HCT116 (cell line): Measurements from ENCODE around the gene TBXAS1. TPM values are rescaled to one million over a fixed set of nuclear protein-coding genes. Genes with fewer than 3 reads are reported as not detected.

Source experiments
- ATAC-seq: fragments of 200-7000 bp; cut with Tn5 transposase; 2 replicates; pipeline ENCODE4 v1.9.1; 2020; ENCODE audit warnings: mild to moderate bottlenecking, moderate library complexity
- BruUV-seq: library from RNA; stranded (reverse); fragments of 400-500 nt; replicated peaks from 2 replicates; lab custom pipeline; 2021; lab: Mats Ljungman, UMichigan
- CTCF ChIA-PET: fragments of 300-600 bp; sonication (Branson Sonifier 250); formaldehyde crosslinking; loops from one replicate; lab custom pipeline; 2021; ENCODE audit warnings: antibody characterized with exemption; lab: Charles Lee
- POLR2A ChIA-PET: fragments of 300-600, 350-600 bp; sonication (Branson Sonifier 250); formaldehyde crosslinking; loops from one replicate; lab custom pipeline; 2021; ENCODE audit warnings: antibody characterized with exemption; lab: Charles Lee
- RAD21 ChIA-PET, 2 experiments: fragments of 300-600 bp; sonication (Branson Sonifier 250); formaldehyde crosslinking; loops; one replicate each; lab custom pipeline; 2023; ENCODE audit warnings: low total read pairs in 2 of 2; ENCODE audit not compliant: uncharacterized antibody in 2 of 2, unreplicated experiment in 2 of 2, low non-redundant PET in 1 of 2; lab: Charles Lee
- DNase-seq: peaks from one replicate; pipeline ENCODE4 v3.0.0-alpha.2; 2010; ENCODE audit warnings: low read depth, low spot score
- H2AFZ ChIP-seq: fragments of 200-600 bp; shearing (Covaris generic), sonication (generic); 2 replicates; pipeline ENCODE4 v1.6.1; 2017; ENCODE audit warnings: low read depth, mixed run types, mixed read lengths, antibody characterized with exemption, low read length; ENCODE audit not compliant: poor library complexity, severe bottlenecking
- H3K27ac ChIP-seq: 2 replicates; pipeline ENCODE4 v1.5.1; 2012; ENCODE audit warnings: low read depth, low read length
- H3K27me3 ChIP-seq: fragments of 200-600 bp; sonication (generic); 2 replicates; pipeline ENCODE4 v1.6.1; 2016; ENCODE audit warnings: mixed run types, low read length, mixed read lengths; ENCODE audit not compliant: insufficient read depth
- H3K36me3 ChIP-seq, 2 experiments: fragments of 200-500 bp in 1 of 2; fragments of 200-600 bp in 1 of 2; sonication (Bioruptor generic) in 1 of 2; sonication (generic) in 1 of 2; 2 replicates each; pipeline versions ENCODE4 v1.5.1 to v1.6.1; 2014 to 2016; ENCODE audit warnings: low read length in 2 of 2, inconsistent platforms in 1 of 2, mixed read lengths in 1 of 2, mixed run types in 1 of 2; ENCODE audit not compliant: insufficient read depth in 2 of 2, control insufficient read depth in 1 of 2
- H3K4me1 ChIP-seq, 2 experiments: fragments of 200-600 bp in 1 of 2; sonication (generic) in 1 of 2; 2 replicates each; pipeline versions ENCODE4 v1.5.1 to v1.6.1; 2012 to 2017; ENCODE audit warnings: low read length in 2 of 2, inconsistent platforms in 1 of 2, mild to moderate bottlenecking in 1 of 2, mixed read lengths in 1 of 2, mixed run types in 1 of 2, moderate library complexity in 1 of 2; ENCODE audit not compliant: insufficient read depth in 2 of 2, control insufficient read depth in 1 of 2
- H3K4me2 ChIP-seq: fragments of 200-600 bp; sonication (generic); 2 replicates; pipeline ENCODE4 v1.6.1; 2017; ENCODE audit warnings: mixed run types, low read length, mixed read lengths
- H3K4me3 ChIP-seq, 2 experiments: fragments of 200-600 bp in 1 of 2; sonication (generic) in 1 of 2; replicated peaks in 1 of 2; 2 replicates each; pipeline ENCODE4 v1.5.1; 2011 to 2016; ENCODE audit warnings: low read length in 2 of 2, control low read depth in 1 of 2, low read depth in 1 of 2, mild to moderate bottlenecking in 1 of 2, mixed read lengths in 1 of 2, mixed run types in 1 of 2
- H3K79me2 ChIP-seq: fragments of 200-600 bp; sonication (generic); 2 replicates; pipeline ENCODE4 v1.6.1; 2017; ENCODE audit warnings: mild to moderate bottlenecking, mixed run types, low read length, moderate library complexity, mixed read lengths; ENCODE audit not compliant: insufficient read depth
- H3K9ac ChIP-seq: fragments of 200-600 bp; sonication (generic); 2 replicates; pipeline ENCODE4 v1.6.1; 2016; ENCODE audit warnings: low read length, mixed read lengths
- H3K9me2 ChIP-seq: fragments of 200-600 bp; sonication (generic), shearing (Covaris generic); 2 replicates; pipeline ENCODE4 v1.6.1; 2017; ENCODE audit warnings: mixed run types, mild to moderate bottlenecking, moderate library complexity; ENCODE audit not compliant: insufficient read depth
- H3K9me3 ChIP-seq, 2 experiments: fragments of 200-500 bp in 1 of 2; fragments of 200-600 bp in 1 of 2; sonication (Bioruptor generic) in 1 of 2; sonication (generic) in 1 of 2; 2 replicates each; pipeline ENCODE4 v1.6.1; 2014 to 2017; ENCODE audit warnings: low read length in 2 of 2, mixed read lengths in 2 of 2, inconsistent platforms in 1 of 2, low read depth in 1 of 2, mild to moderate bottlenecking in 1 of 2, mixed run types in 1 of 2, moderate library complexity in 1 of 2; ENCODE audit not compliant: control insufficient read depth in 1 of 2, insufficient read depth in 1 of 2
- H4K20me1 ChIP-seq: fragments of 200-600 bp; sonication (generic), shearing (Covaris generic); 2 replicates; pipeline ENCODE4 v1.6.1; 2017; ENCODE audit warnings: mixed run types, mild to moderate bottlenecking, moderate library complexity; ENCODE audit not compliant: insufficient read depth
- CBX3 ChIP-seq: IDR thresholded peaks from 2 replicates; pipeline ENCODE4 v1.6.1; 2012; ENCODE audit warnings: low read depth
- EZH2phosphoT487 ChIP-seq: fragments of 200-600 bp; IDR thresholded peaks from 2 replicates; pipeline ENCODE4 v1.6.1; 2018; ENCODE audit warnings: antibody characterized with exemption, borderline replicate concordance
- FOSL1 ChIP-seq: IDR thresholded peaks from 2 replicates; pipeline ENCODE4 v1.6.1; 2012; ENCODE audit warnings: low read depth
- POLR2A ChIP-seq: IDR thresholded peaks from 2 replicates; pipeline ENCODE4 v1.7.0; 2011; ENCODE audit warnings: borderline replicate concordance; ENCODE audit not compliant: insufficient read depth, insufficient read length; ENCODE audit errors: extremely low read depth
- RAD21 ChIP-seq: IDR thresholded peaks from 2 replicates; pipeline ENCODE4 v1.6.1; 2012; ENCODE audit warnings: low read depth, mild to moderate bottlenecking
- SIN3A ChIP-seq: IDR thresholded peaks from 2 replicates; pipeline ENCODE4 v1.6.1; 2012; ENCODE audit warnings: low read depth
- TCF7L2 ChIP-seq: IDR thresholded peaks from 2 replicates; pipeline ENCODE4 v1.7.0; 2011; ENCODE audit warnings: borderline replicate concordance, inconsistent platforms; ENCODE audit not compliant: insufficient read depth, insufficient read length; ENCODE audit errors: extremely low read depth
- YY1 ChIP-seq: IDR thresholded peaks from 2 replicates; pipeline ENCODE4 v1.6.1; 2011; ENCODE audit warnings: low read length, low read depth, moderate library complexity, mild to moderate bottlenecking; ENCODE audit not compliant: insufficient replicate concordance; ENCODE audit errors: extremely low read depth
- ZNF274 ChIP-seq: fragments of 200-500 bp; sonication (Bioruptor generic); IDR thresholded peaks from 2 replicates; pipeline ENCODE4 v1.6.1; 2014; ENCODE audit warnings: mild to moderate bottlenecking, low read depth, low read length, inconsistent platforms
- intact Hi-C: fragments of 100-400 bp; cut with micrococcal nuclease; formaldehyde crosslinking; loops from 2 replicates; pipeline ENCODE4 v1.10.0; 2022
- total RNA-seq: library from RNA; stranded (reverse); gene quantifications from one replicate; pipeline ENCODE4 v1.2.1, GENCODE V29; 2021; ENCODE audit not compliant: unreplicated experiment
- TF ChIP-seq, protein P1 (sequence below), 3 experiments: fragments of 200-600 bp in 1 of 3; sonication (generic) in 1 of 3; IDR thresholded peaks in 2 of 3; conservative IDR thresholded peaks in 1 of 3; 2 replicates each; pipeline ENCODE4 v1.5.1; 2012 to 2017; ENCODE audit warnings: low read depth in 2 of 3, low read length in 2 of 3, antibody characterized with exemption in 1 of 3, borderline replicate concordance in 1 of 3, control low read depth in 1 of 3, mild to moderate bottlenecking in 1 of 3, mixed read lengths in 1 of 3, mixed run types in 1 of 3, moderate library complexity in 1 of 3; ENCODE audit not compliant: insufficient read depth in 1 of 3

The TBXAS1 gene
- total RNA-seq, 1 experiment from 2014 or later = 1.4 TPM

DNA sequence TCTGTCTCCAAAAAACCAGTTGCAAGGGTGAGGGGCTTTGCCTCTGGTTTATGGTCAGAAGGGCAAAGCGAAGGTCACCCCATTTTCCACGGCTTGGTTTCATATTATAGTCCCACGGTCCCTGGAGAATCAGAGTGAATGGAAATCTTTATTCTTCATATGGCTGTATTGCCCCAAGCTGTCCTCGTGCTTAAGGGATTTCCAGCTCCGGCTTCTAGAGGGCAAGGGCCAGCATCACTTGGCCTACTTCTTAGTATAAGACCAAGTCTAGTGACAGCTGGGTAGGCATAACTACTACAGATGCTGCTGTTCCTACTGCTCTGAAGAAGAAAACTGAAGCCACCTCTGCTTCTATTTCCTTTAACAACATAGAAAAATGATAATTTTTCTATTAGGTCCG is 170.5 kb downstream of the TBXAS1 start:
- Histone ChIP-seq H3K9me3 (no peaks in the 10 kb centered on the region), H3K27me3 (no peaks in the 10 kb centered on the region), H3K4me3 (no peak overlapping the region), H3K36me3 (no peaks in the 10 kb centered on the region), H4K20me1 (no peaks in the 10 kb centered on the region), H3K9ac (no peak overlapping the region), H3K79me2 (no peaks in the 10 kb centered on the region), H3K9me2 (no peaks in the 10 kb centered on the region), H3K27ac (no peak overlapping the region), H3K4me2 (no peak overlapping the region), H2AFZ (no peak overlapping the region), H3K4me1 (peaks cover 0 to 6% of the 10 kb centered on the region in 2 experiments; a peak in 2 of 4 replicates)
- POLR2A ChIA-PET = interaction anchor here (1.4 kb wide), 1 partner anchor 378 kb away, joined by 3 read pairs; no protein-coding TSS in a partner anchor
- no TSS peak for BruUV-seq
- intact Hi-C loops = no loop called here
- no peak for TF ChIP-seq EZH2phosphoT487
- TF ChIP-seq YY1 = no peak
- TF ChIP-seq FOSL1 = no peak
- TF ChIP-seq TCF7L2 = no peak
- TF ChIP-seq SIN3A = no peak
- TF ChIP-seq CBX3 = no peak
- TF ChIP-seq, protein P1, sequence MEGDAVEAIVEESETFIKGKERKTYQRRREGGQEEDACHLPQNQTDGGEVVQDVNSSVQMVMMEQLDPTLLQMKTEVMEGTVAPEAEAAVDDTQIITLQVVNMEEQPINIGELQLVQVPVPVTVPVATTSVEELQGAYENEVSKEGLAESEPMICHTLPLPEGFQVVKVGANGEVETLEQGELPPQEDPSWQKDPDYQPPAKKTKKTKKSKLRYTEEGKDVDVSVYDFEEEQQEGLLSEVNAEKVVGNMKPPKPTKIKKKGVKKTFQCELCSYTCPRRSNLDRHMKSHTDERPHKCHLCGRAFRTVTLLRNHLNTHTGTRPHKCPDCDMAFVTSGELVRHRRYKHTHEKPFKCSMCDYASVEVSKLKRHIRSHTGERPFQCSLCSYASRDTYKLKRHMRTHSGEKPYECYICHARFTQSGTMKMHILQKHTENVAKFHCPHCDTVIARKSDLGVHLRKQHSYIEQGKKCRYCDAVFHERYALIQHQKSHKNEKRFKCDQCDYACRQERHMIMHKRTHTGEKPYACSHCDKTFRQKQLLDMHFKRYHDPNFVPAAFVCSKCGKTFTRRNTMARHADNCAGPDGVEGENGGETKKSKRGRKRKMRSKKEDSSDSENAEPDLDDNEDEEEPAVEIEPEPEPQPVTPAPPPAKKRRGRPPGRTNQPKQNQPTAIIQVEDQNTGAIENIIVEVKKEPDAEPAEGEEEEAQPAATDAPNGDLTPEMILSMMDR (IDR thresholded peaks at IDR 0.05 in 2 of 3, conservative IDR thresholded peaks at IDR 0.05 in 1 of 3; ENCODE audit: borderline replicate concordance in 1 of 3, insufficient read depth in 1 of 3, low read depth in 2 of 3, low read length in 2 of 3) = no peak
- no peak for TF ChIP-seq ZNF274
- no peak for TF ChIP-seq RAD21
- TF ChIP-seq POLR2A = no peak
- DNase-seq = no peak
- no peak for ATAC-seq
- RAD21 ChIA-PET = interaction anchor here in 1 of 2 experiments (0.6 kb wide), 1 partner anchor 273 kb away, joined by 3 read pairs; no protein-coding TSS in a partner anchor
- CTCF ChIA-PET = interaction anchor here (1.0 to 2.5 kb wide), 5 partner anchors 352 to 397 kb away, joined by 3 to 9 read pairs (median 3); no protein-coding TSS in a partner anchor
